ENCODE measurements around the gene MMP17. TPM values are rescaled to one million over a fixed set of nuclear protein-coding genes. Genes with fewer than 3 reads are reported as not detected.

Gene MMP17
- polyA plus RNA-seq, 1 of the 3 experiments (the other 2 are of a cell fraction): 14.0 TPM

DNA sequence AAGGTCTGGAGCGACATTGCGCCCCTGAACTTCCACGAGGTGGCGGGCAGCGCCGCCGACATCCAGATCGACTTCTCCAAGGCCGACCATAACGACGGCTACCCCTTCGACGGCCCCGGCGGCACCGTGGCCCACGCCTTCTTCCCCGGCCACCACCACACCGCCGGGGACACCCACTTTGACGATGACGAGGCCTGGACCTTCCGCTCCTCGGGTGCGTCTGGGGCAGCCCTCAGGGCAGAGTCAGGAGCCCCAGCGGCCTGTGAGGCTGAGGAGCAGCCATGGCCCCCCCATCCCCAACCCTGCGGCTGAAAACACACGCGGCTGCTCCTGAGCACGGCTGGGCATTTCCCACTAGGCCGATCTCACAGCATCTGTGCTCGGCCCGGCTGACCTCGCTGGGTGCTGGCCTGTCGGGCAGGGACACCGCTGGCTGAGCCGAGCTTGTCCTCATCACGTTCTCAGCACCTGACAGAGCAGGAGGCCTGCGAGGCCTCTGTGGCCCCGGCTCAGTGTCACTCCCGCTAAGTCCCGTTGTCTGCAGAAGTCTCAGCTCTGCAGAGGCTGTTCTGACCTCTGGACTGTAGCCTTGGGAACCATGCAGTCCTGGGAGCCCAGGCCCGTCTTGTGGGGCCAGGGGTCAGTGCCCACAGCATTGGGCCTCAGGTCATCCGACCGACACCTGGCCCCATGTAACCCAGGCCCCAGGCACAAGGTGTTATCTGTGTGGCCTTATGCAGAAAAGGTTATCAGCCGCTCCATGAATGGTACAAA, 12.6 kb downstream of the MMP17 start:
- Histone ChIP-seq H3K4me2 (no peak overlapping the region), H3F3A (replicated peaks; ENCODE audit: insufficient read depth) (no peaks in the 10 kb centered on the region), H3K36me3 (replicated peaks in 1 of 2; ENCODE audit: control insufficient read depth in 1 of 2, insufficient read depth in 2 of 2, low read length in 1 of 2) (no peaks in the 10 kb centered on the region), H3K4me3 (ENCODE audit: low read depth in 2 of 2, low read length in 1 of 2) (no peak overlapping the region), H3K4me1 (ENCODE audit: control insufficient read depth in 1 of 2, insufficient read depth in 2 of 2, low read depth in 1 of 2, low read length in 1 of 2) (peaks cover 0 to 3% of the 10 kb centered on the region in 2 experiments; a peak in 1 of 4 replicates), H3K79me2 (ENCODE audit: insufficient read depth) (no peaks in the 10 kb centered on the region), H3K9me2 (no peaks in the 10 kb centered on the region), H4K20me1 (ENCODE audit: insufficient read depth) (no peaks in the 10 kb centered on the region), H3K27me3 (ENCODE audit: insufficient read depth) (no peaks in the 10 kb centered on the region), H2AFZ (ENCODE audit: low read depth) (no peak overlapping the region), H3K27ac (ENCODE audit: low read depth in 2 of 2, low read length in 1 of 2) (no peak overlapping the region), H3K9ac (no peak overlapping the region), H3K9me3 (no peaks in the 10 kb centered on the region)
- no peak for TF ChIP-seq EZH2phosphoT487 (IDR thresholded peaks at IDR 0.05; ENCODE audit: borderline replicate concordance, low read depth)
- TF ChIP-seq SIN3A (IDR thresholded peaks at IDR 0.05; ENCODE audit: borderline replicate concordance, low read depth, low read length): no peak
- TF ChIP-seq, protein P1, sequence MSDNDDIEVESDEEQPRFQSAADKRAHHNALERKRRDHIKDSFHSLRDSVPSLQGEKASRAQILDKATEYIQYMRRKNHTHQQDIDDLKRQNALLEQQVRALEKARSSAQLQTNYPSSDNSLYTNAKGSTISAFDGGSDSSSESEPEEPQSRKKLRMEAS (IDR thresholded peaks at IDR 0.05; ENCODE audit: low read depth): no peak
- TF ChIP-seq FOXM1 (IDR thresholded peaks at IDR 0.05; ENCODE audit: low read depth): no peak
- TF ChIP-seq SMC3 (IDR thresholded peaks at IDR 0.05; ENCODE audit: low read depth, low read length): no peak
- TF ChIP-seq EP300 (IDR thresholded peaks at IDR 0.05; ENCODE audit: borderline replicate concordance in 1 of 2, low read depth in 1 of 2, low read length in 1 of 2): no peak
- TF ChIP-seq, protein P2, sequence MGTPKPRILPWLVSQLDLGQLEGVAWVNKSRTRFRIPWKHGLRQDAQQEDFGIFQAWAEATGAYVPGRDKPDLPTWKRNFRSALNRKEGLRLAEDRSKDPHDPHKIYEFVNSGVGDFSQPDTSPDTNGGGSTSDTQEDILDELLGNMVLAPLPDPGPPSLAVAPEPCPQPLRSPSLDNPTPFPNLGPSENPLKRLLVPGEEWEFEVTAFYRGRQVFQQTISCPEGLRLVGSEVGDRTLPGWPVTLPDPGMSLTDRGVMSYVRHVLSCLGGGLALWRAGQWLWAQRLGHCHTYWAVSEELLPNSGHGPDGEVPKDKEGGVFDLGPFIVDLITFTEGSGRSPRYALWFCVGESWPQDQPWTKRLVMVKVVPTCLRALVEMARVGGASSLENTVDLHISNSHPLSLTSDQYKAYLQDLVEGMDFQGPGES (IDR thresholded peaks at IDR 0.05; ENCODE audit: low read depth, low read length): no peak
- no peak for DNase-seq
- POLR2A ChIA-PET: no interaction called here
- CTCF ChIA-PET: no interaction called here
- WGBS (ENCODE audit: low lambda C conversion rate): 80% methylated on average over 12 of the region's 46 CpGs

DNA sequence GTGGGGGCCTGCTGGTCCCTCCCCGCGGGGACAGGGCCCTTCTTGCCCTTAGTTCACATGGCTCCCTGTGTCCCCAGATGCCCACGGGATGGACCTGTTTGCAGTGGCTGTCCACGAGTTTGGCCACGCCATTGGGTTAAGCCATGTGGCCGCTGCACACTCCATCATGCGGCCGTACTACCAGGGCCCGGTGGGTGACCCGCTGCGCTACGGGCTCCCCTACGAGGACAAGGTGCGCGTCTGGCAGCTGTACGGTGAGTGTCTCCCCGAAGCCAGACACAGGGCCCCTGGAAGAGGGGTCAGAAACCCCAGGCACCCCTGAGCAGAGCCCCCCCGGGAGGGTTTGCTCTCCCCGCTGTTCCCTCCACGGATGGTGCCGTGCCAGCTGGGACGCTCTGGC, 13.4 kb downstream of the MMP17 start:
- Histone ChIP-seq H3K9me2 (no peaks in the 10 kb centered on the region), H3K36me3 (replicated peaks in 1 of 2; ENCODE audit: control insufficient read depth in 1 of 2, insufficient read depth in 2 of 2, low read length in 1 of 2) (no peaks in the 10 kb centered on the region), H4K20me1 (ENCODE audit: insufficient read depth) (no peaks in the 10 kb centered on the region), H3K9ac (no peak overlapping the region), H3K4me1 (ENCODE audit: control insufficient read depth in 1 of 2, insufficient read depth in 2 of 2, low read depth in 1 of 2, low read length in 1 of 2) (peaks cover 0 to 2% of the 10 kb centered on the region in 2 experiments; a peak in 1 of 4 replicates), H3K79me2 (ENCODE audit: insufficient read depth) (no peaks in the 10 kb centered on the region), H2AFZ (ENCODE audit: low read depth) (no peak overlapping the region), H3K4me3 (ENCODE audit: low read depth in 2 of 2, low read length in 1 of 2) (no peak overlapping the region), H3K27me3 (ENCODE audit: insufficient read depth) (no peaks in the 10 kb centered on the region), H3K4me2 (no peak overlapping the region), H3F3A (replicated peaks; ENCODE audit: insufficient read depth) (no peaks in the 10 kb centered on the region), H3K9me3 (no peaks in the 10 kb centered on the region), H3K27ac (ENCODE audit: low read depth in 2 of 2, low read length in 1 of 2) (no peak overlapping the region)
- WGBS (ENCODE audit: low lambda C conversion rate): 93% methylated on average over 5 of the region's 22 CpGs
- ChIA-PET CTCF (no interaction called here), POLR2A (no interaction called here)
- DNase-seq: no peak
- TF ChIP-seq NFIC (IDR thresholded peaks at IDR 0.05; ENCODE audit: borderline replicate concordance) (no peak), SMC3 (IDR thresholded peaks at IDR 0.05; ENCODE audit: low read depth, low read length) (no peak), TEAD4 (IDR thresholded peaks at IDR 0.05; ENCODE audit: borderline replicate concordance, insufficient read depth) (no peak), MEF2A (IDR thresholded peaks at IDR 0.05; ENCODE audit: borderline replicate concordance, low read depth) (no peak), JUND (IDR thresholded peaks at IDR 0.05) (no peak), MXI1 (IDR thresholded peaks at IDR 0.05; ENCODE audit: low read depth, low read length) (no peak), POLR2AphosphoS5 (IDR thresholded peaks at IDR 0.05; ENCODE audit: low read depth, low read length) (no peak), RFX5 (IDR thresholded peaks at IDR 0.05; ENCODE audit: low read length) (no peak), CHD2 (IDR thresholded peaks at IDR 0.05; ENCODE audit: low read length, partially characterized antibody) (no peak), FOXJ3 (CRISPR knock-in tag; IDR thresholded peaks at IDR 0.05) (no peak), RXRA (IDR thresholded peaks at IDR 0.05; ENCODE audit: borderline replicate concordance, low read depth) (no peak), GATA2 (CRISPR knock-in tag; IDR thresholded peaks at IDR 0.05) (no peak), EP300 (IDR thresholded peaks at IDR 0.05; ENCODE audit: borderline replicate concordance in 1 of 2, low read depth in 1 of 2, low read length in 1 of 2) (no peak)
- TF ChIP-seq, protein P2 (IDR thresholded peaks at IDR 0.05; ENCODE audit: low read depth, low read length): no peak
